ENCODE data around the gene NBEA. TPM values are rescaled to one million over a fixed set of nuclear protein-coding genes. Genes with fewer than 3 reads are reported as not detected.
A peak's percentile ranks its signal among the peaks of the same experiment; 100 is the strongest.

Gene NBEA
- total RNA-seq, 1 donor from 2014 or later: 6.6 TPM

- ATAC-seq: no peak
- intact Hi-C loops (cut with DNase I): loop anchor here (10.0 kb wide), 1 partner anchor 1218 kb away; no protein-coding TSS in a partner anchor
- TF ChIP-seq, protein P1, sequence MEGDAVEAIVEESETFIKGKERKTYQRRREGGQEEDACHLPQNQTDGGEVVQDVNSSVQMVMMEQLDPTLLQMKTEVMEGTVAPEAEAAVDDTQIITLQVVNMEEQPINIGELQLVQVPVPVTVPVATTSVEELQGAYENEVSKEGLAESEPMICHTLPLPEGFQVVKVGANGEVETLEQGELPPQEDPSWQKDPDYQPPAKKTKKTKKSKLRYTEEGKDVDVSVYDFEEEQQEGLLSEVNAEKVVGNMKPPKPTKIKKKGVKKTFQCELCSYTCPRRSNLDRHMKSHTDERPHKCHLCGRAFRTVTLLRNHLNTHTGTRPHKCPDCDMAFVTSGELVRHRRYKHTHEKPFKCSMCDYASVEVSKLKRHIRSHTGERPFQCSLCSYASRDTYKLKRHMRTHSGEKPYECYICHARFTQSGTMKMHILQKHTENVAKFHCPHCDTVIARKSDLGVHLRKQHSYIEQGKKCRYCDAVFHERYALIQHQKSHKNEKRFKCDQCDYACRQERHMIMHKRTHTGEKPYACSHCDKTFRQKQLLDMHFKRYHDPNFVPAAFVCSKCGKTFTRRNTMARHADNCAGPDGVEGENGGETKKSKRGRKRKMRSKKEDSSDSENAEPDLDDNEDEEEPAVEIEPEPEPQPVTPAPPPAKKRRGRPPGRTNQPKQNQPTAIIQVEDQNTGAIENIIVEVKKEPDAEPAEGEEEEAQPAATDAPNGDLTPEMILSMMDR (IDR thresholded peaks at IDR 0.05): no peak
Measured at GRCh38 chr13:35162420-35162819, 220.3 kb downstream of the NBEA start.

DNA sequence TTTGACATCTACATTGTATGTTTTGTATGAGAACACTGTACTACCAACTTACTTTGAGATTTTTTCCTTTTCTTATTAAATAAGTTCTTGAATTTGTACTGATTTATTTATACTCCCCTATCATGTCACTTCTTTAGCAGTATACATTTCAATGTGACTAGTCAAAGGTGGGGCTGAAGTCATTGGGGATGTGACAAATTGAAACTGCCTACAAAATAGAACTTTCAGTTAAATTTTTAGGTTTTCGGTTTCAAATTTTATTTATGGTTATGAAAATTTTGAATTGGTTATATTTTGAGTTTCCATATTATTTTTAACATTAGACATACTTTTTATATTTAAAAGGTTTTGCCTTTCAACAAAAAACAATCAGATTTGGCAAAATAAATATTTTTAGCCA lies 221.6 kb downstream of the NBEA start:
- no peak for DNase-seq
- no peaks in the 10 kb centered on the region for H3K27me3 ChIP-seq (ENCODE audit: low read depth)
- H3K4me1 ChIP-seq: no peaks in the 10 kb centered on the region
- no peak for ATAC-seq
- H3K27ac ChIP-seq: no peak overlapping the region
- no peaks in the 10 kb centered on the region for H3K36me3 ChIP-seq
- H3K9me3 ChIP-seq: no peaks in the 10 kb centered on the region
- intact Hi-C loops (cut with DNase I): loop anchor here (10.0 kb wide), 1 partner anchor 1219 kb away; no protein-coding TSS in a partner anchor
- TF ChIP-seq, protein P1 (IDR thresholded peaks at IDR 0.05): no peak
- H3K4me3 ChIP-seq: no peak overlapping the region

More at GRCh38 chr13:35162420-35162819, 220.3 kb downstream of the NBEA start:
- no peaks in the 10 kb centered on the region for H3K9me3 ChIP-seq
- H3K4me1 ChIP-seq: no peaks in the 10 kb centered on the region
- DNase-seq: no peak
- no peak overlapping the region for H3K4me3 ChIP-seq
- H3K27ac ChIP-seq: no peak overlapping the region
- H3K36me3 ChIP-seq: no peaks in the 10 kb centered on the region
- H3K27me3 ChIP-seq (ENCODE audit: low read depth): no peaks in the 10 kb centered on the region

DNA sequence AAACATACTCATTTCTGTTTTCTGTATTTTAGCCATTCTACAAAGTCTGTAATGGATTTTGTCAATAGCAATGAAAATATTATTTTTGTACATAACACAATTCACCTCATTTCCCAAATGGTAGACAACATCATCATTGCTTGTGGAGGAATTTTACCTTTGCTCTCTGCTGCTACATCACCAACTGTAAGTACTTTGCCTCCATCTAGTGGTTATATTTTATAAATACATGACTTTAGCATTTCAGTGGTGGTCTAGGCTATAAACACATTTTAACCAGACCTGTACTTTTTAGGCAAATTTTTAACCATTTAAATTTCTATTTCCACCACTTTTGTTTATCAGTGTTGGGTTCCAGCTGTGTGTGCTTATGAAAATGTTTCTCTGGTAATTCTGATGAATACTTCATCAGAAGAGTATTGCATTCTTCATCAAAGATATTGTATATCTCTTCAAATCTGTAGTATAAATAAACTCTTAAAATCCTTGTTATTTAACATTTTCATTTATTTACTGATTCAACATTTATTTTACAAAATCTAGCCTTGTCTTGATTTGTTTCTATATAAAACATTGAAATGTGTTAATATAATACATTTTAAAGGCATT lies 222.4 kb downstream of the NBEA start:
- no peak for DNase-seq
- TF ChIP-seq, protein P1 (IDR thresholded peaks at IDR 0.05): peak; percentile 56
- no peaks in the 10 kb centered on the region for H3K9me3 ChIP-seq
- H3K4me1 ChIP-seq: no peaks in the 10 kb centered on the region
- no peak overlapping the region for H3K4me3 ChIP-seq
- ATAC-seq: peak in 1 of 2 donors; percentile 68
- H3K27me3 ChIP-seq (ENCODE audit: low read depth): no peaks in the 10 kb centered on the region
- intact Hi-C loops (cut with DNase I): loop anchor here (10.0 kb wide), 1 partner anchor 1220 kb away; no protein-coding TSS in a partner anchor
- H3K36me3 ChIP-seq: no peaks in the 10 kb centered on the region
- H3K27ac ChIP-seq: no peak overlapping the region

DNA sequence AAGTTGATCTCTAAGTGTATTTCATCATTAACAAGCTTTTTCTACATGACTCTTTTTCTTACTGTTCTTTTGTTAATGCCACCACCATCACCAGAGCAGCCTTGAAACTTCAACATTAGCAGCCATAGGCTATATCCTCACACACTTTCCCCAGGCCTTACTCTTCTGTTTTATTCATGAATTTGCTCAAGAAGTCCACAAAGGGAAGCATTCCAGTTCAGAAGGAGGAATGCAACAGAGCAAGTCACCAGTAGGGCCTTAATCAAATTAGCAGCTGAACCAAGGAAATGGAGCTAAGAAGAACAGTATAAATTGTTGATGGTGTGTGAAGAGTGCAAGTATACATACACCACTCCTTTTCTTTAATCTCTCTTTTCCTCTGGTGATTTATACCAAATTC lies 223.1 kb downstream of the NBEA start:
- intact Hi-C loops (cut with DNase I): loop anchor here (10.0 kb wide), 1 partner anchor 1220 kb away; no protein-coding TSS in a partner anchor
- Histone ChIP-seq H3K9me3 (no peaks in the 10 kb centered on the region), H3K4me3 (no peak overlapping the region)

DNA sequence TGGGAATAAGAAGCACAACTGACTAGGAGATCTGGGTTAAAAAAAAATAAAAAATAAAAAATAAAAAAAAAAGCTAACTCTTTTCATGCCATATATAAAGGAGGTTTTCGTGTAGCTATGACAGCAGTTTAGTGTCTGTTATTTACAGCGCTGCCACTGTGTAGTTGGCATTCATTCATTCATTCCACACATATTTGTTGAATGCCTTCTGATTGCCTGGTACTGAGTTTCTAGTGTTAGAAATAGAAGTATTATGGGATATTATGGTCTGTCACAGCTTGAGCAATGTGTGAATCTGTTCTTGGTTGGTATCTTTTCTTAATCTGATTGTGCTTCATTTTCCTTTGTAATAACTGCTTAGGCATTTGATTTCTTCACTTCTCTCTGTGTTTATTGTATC lies 237.4 kb downstream of the NBEA start:
- ATAC-seq: peak in 1 of 2 donors; percentile 61
- Histone ChIP-seq H3K27ac (no peak overlapping the region), H3K27me3 (ENCODE audit: low read depth) (no peaks in the 10 kb centered on the region), H3K9me3 (no peaks in the 10 kb centered on the region), H3K36me3 (no peaks in the 10 kb centered on the region), H3K4me1 (no peaks in the 10 kb centered on the region), H3K4me3 (no peak overlapping the region)
- intact Hi-C loops (cut with DNase I): no loop called here
- TF ChIP-seq, protein P1 (IDR thresholded peaks at IDR 0.05): no peak
- DNase-seq: no peak

More for the DNA sequence above, 223.1 kb downstream of the NBEA start:
- no peak for DNase-seq
- H3K4me1 ChIP-seq: no peaks in the 10 kb centered on the region
- TF ChIP-seq, protein P1 (IDR thresholded peaks at IDR 0.05): no peak
- no peak for ATAC-seq
- H3K27me3 ChIP-seq (ENCODE audit: low read depth): no peaks in the 10 kb centered on the region
- no peak overlapping the region for H3K27ac ChIP-seq
- H3K36me3 ChIP-seq: no peaks in the 10 kb centered on the region
